GM23248 (cell line): ENCODE results near the gene KRT31. TPM values are rescaled to one million over a fixed set of nuclear protein-coding genes. Genes with fewer than 3 reads are reported as not detected.

Source experiments
- DNase-seq: peaks from one replicate; pipeline ENCODE4 v3.0.0-alpha.2; 2015
- H2AFZ ChIP-seq: fragments of 200-600 bp; sonication (generic); 2 replicates; pipeline ENCODE4 v1.6.1; 2016; ENCODE audit warnings: antibody characterized with exemption
- H3F3A ChIP-seq: fragments of 200-600 bp; sonication (generic); 2 replicates; pipeline ENCODE4 v1.6.1; 2016; ENCODE audit warnings: mild to moderate bottlenecking, antibody characterized with exemption, mixed run types; ENCODE audit not compliant: insufficient read depth
- H3K27ac ChIP-seq: fragments of 200-600 bp; sonication (generic); 2 replicates; pipeline ENCODE4 v1.5.1; 2016; ENCODE audit warnings: mild to moderate bottlenecking
- H3K27me3 ChIP-seq: fragments of 200-600 bp; sonication (generic); replicated peaks from 2 replicates; pipeline ENCODE4 v1.6.1; 2016; ENCODE audit warnings: mild to moderate bottlenecking; ENCODE audit not compliant: insufficient read depth
- H3K36me3 ChIP-seq: fragments of 200-600 bp; sonication (generic); 2 replicates; pipeline ENCODE4 v1.6.1; 2016; ENCODE audit warnings: low read depth, mild to moderate bottlenecking
- H3K4me1 ChIP-seq: fragments of 200-600 bp; sonication (generic); 2 replicates; pipeline ENCODE4 v1.6.1; 2016; ENCODE audit warnings: mild to moderate bottlenecking; ENCODE audit not compliant: insufficient read depth
- H3K4me2 ChIP-seq: fragments of 200-600 bp; sonication (generic); one replicate; pipeline ENCODE4 v1.6.1; 2016; ENCODE audit warnings: mild to moderate bottlenecking; ENCODE audit not compliant: unreplicated experiment
- H3K4me3 ChIP-seq: fragments of 200-600 bp; sonication (generic); 2 replicates; pipeline ENCODE4 v1.5.1; 2016; ENCODE audit warnings: mild to moderate bottlenecking
- H3K79me2 ChIP-seq: fragments of 200-600 bp; sonication (generic); 2 replicates; pipeline ENCODE4 v1.6.1; 2016; ENCODE audit warnings: mild to moderate bottlenecking; ENCODE audit not compliant: insufficient read depth
- H3K9ac ChIP-seq: fragments of 200-600 bp; sonication (generic); 2 replicates; pipeline ENCODE4 v1.6.1; 2016; ENCODE audit warnings: mild to moderate bottlenecking
- H3K9me2 ChIP-seq: fragments of 200-600 bp; sonication (generic); 2 replicates; pipeline ENCODE4 v1.6.1; 2016; ENCODE audit warnings: mixed run types, mild to moderate bottlenecking, moderate library complexity; ENCODE audit not compliant: insufficient read depth
- H3K9me3 ChIP-seq: fragments of 200-600 bp; sonication (generic); one replicate; pipeline ENCODE4 v1.6.1; 2017; ENCODE audit warnings: low read depth
- H4K20me1 ChIP-seq: fragments of 200-600 bp; sonication (generic); 2 replicates; pipeline ENCODE4 v1.6.0; 2016; ENCODE audit not compliant: insufficient read depth
- EZH2 ChIP-seq: fragments of 200-600 bp; sonication (generic); IDR thresholded peaks from 2 replicates; pipeline ENCODE4 v1.6.1; 2018; ENCODE audit warnings: antibody characterized with exemption, mild to moderate bottlenecking; ENCODE audit not compliant: insufficient read depth, poor library complexity, severe bottlenecking
- EZH2phosphoT487 ChIP-seq: fragments of 200-600 bp; sonication (generic); IDR thresholded peaks from 2 replicates; pipeline ENCODE4 v1.6.1; 2018; ENCODE audit warnings: antibody characterized with exemption, moderate library complexity, mild to moderate bottlenecking, low read depth; ENCODE audit not compliant: insufficient read depth
- WGBS, 2 experiments: methylation state at CpG; one replicate each; pipeline ENCODE4 v1.1.6; 2015 to 2017; ENCODE audit warnings: low lambda C conversion rate in 2 of 2, low coverage in 1 of 2; ENCODE audit errors: missing lambda C conversion rate in 2 of 2; 5-methylcytosine and 5-hydroxymethylcytosine counted together
- in situ Hi-C: fragments of 300-500 bp; cut with MboI; formaldehyde crosslinking; loops from 2 replicates; pipeline ENCODE4 v1.15.0; 2020
- polyA plus RNA-seq: library from polyadenylated mRNA; unstranded; fragments of >200 nt; fragmentation: Nextera tagmentation; extraction: Ambion mirVana; gene quantifications from 2 replicates; pipeline ENCODE4 v1.2.1, GENCODE V29; 2016
- total RNA-seq: library from RNA; depleted of rRNA; stranded (reverse); fragments of >200 nt; shearing (Covaris generic); gene quantifications from 2 replicates; pipeline ENCODE4 v1.2.3, GENCODE V29; 2014

KRT31 gene
- total and polyA plus RNA-seq, 2 experiments from 2014 or later, result not detected

GRCh38 chr17:41421617-41422016 lies 24.2 kb upstream of the KRT31 start:
- WGBS, 2 experiments, result 53 to 54% methylated on average over 4 of the region's 4 CpGs
- Histone ChIP-seq H3K4me3 (no peak overlapping the region), H2AFZ (no peak overlapping the region), H3K9ac (no peak overlapping the region), H3K4me2 (no peak overlapping the region), H4K20me1 (no peaks in the 10 kb centered on the region), H3K9me2 (no peaks in the 10 kb centered on the region), H3K9me3 (no peaks in the 10 kb centered on the region), H3K36me3 (no peaks in the 10 kb centered on the region), H3K4me1 (peaks cover 33% of the 10 kb centered on the region), H3F3A (no peaks in the 10 kb centered on the region), H3K27me3 (no peaks in the 10 kb centered on the region), H3K27ac (no peak overlapping the region), H3K79me2 (no peaks in the 10 kb centered on the region)
- TF ChIP-seq EZH2 (no peak), EZH2phosphoT487 (no peak)
- no peak for DNase-seq
- in situ Hi-C loops, result no loop called here

GRCh38 chr17:41421116-41421515 lies 23.7 kb upstream of the KRT31 start:
- no peaks in the 10 kb centered on the region for H3K79me2 ChIP-seq
- no peaks in the 10 kb centered on the region for H3K36me3 ChIP-seq
- H2AFZ ChIP-seq, result no peak overlapping the region
- no peak overlapping the region for H3K9ac ChIP-seq
- in situ Hi-C loops, result no loop called here
- H3F3A ChIP-seq, result no peaks in the 10 kb centered on the region
- H3K27me3 ChIP-seq, result no peaks in the 10 kb centered on the region
- peak overlapping the region; percentile 38 for H3K4me2 ChIP-seq
- TF ChIP-seq EZH2 (no peak), EZH2phosphoT487 (no peak)
- DNase-seq, result peak; percentile 65
- no peaks in the 10 kb centered on the region for H3K9me3 ChIP-seq
- no peaks in the 10 kb centered on the region for H3K9me2 ChIP-seq
- H3K4me1 ChIP-seq, result peaks cover 38% of the 10 kb centered on the region
- WGBS, 2 experiments, result 67 to 72% methylated on average over 9 of the region's 9 CpGs
- H3K4me3 ChIP-seq, result no peak overlapping the region
- no peaks in the 10 kb centered on the region for H4K20me1 ChIP-seq
- H3K27ac ChIP-seq, result no peak overlapping the region

- Histone ChIP-seq H3K9ac (no peak overlapping the region), H3K9me3 (no peaks in the 10 kb centered on the region), H3K9me2 (no peaks in the 10 kb centered on the region), H2AFZ (no peak overlapping the region), H3K36me3 (no peaks in the 10 kb centered on the region), H3K27ac (no peak overlapping the region), H3F3A (no peaks in the 10 kb centered on the region), H3K4me1 (peaks cover 48% of the 10 kb centered on the region), H3K27me3 (no peaks in the 10 kb centered on the region), H3K4me2 (no peak overlapping the region), H3K79me2 (no peaks in the 10 kb centered on the region), H3K4me3 (no peak overlapping the region), H4K20me1 (no peaks in the 10 kb centered on the region)
- TF ChIP-seq EZH2phosphoT487 (no peak), EZH2 (no peak)
- in situ Hi-C loops, result no loop called here
- 58 to 59% methylated on average over 4 of the region's 4 CpGs for WGBS, 2 experiments
- DNase-seq, result peak; percentile 63
Measured at GRCh38 chr17:41420134-41420533, 22.7 kb upstream of the KRT31 start.

- Histone ChIP-seq H2AFZ (no peak overlapping the region), H3K9me2 (no peaks in the 10 kb centered on the region), H3K79me2 (no peaks in the 10 kb centered on the region), H3K9ac (no peak overlapping the region), H3K4me3 (no peak overlapping the region), H3K27ac (no peak overlapping the region), H3K4me1 (peaks cover 48% of the 10 kb centered on the region), H3K9me3 (no peaks in the 10 kb centered on the region), H3K27me3 (no peaks in the 10 kb centered on the region), H3K4me2 (no peak overlapping the region), H3F3A (no peaks in the 10 kb centered on the region), H3K36me3 (no peaks in the 10 kb centered on the region), H4K20me1 (no peaks in the 10 kb centered on the region)
- TF ChIP-seq EZH2phosphoT487 (no peak), EZH2 (no peak)
- in situ Hi-C loops, result no loop called here
- DNase-seq, result no peak
- WGBS, 2 experiments, result 92% methylated on average over 4 of the region's 4 CpGs
Measured at GRCh38 chr17:41419716-41420115, 22.3 kb upstream of the KRT31 start.
